Measurements from ENCODE around the gene ADRB2.

Gene ADRB2

DNA sequence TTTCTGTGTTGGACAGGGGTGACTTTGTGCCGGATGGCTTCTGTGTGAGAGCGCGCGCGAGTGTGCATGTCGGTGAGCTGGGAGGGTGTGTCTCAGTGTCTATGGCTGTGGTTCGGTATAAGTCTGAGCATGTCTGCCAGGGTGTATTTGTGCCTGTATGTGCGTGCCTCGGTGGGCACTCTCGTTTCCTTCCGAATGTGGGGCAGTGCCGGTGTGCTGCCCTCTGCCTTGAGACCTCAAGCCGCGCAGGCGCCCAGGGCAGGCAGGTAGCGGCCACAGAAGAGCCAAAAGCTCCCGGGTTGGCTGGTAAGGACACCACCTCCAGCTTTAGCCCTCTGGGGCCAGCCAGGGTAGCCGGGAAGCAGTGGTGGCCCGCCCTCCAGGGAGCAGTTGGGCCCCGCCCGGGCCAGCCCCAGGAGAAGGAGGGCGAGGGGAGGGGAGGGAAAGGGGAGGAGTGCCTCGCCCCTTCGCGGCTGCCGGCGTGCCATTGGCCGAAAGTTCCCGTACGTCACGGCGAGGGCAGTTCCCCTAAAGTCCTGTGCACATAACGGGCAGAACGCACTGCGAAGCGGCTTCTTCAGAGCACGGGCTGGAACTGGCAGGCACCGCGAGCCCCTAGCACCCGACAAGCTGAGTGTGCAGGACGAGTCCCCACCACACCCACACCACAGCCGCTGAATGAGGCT, at the start of gene ADRB2:
ADRB2 (plus strand) TSS at position 559 of the 686 bp plus-strand sequence. CDS start 221 bp downstream, outside the sequence.
- H3K4me1 ChIP-seq (ENCODE audit: control insufficient read depth in 1 of 2, insufficient read depth in 2 of 2, low read length in 2 of 2): peaks cover 0 to 5% of the 10 kb centered on the region in 2 donors

DNA sequence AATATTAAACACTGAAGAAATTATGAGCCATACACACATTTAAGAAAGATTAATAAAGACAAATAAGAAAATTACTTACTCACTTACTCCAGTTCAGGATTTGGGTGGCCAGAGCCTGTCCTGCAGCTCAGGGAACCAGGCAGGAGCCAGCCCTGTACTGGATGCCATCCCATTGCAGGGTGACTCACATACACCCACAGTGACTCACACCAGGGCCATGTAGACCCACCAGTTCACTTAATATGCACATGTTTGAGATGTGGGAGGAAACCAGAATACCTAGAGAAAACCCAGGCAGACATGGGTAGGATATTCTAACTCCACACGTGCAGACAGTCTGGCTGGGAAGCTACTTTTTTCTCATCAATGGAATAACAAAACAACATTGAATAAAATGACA, 49.6 kb upstream of the ADRB2 start:
- no peak overlapping the region for H3K27ac ChIP-seq (ENCODE audit: low read length)
- no peaks in the 10 kb centered on the region for H3K4me1 ChIP-seq (ENCODE audit: control insufficient read depth in 1 of 2, insufficient read depth in 2 of 2, low read length in 2 of 2)
- H3K27me3 ChIP-seq (ENCODE audit: low read depth, low read length): no peaks in the 10 kb centered on the region
- H3K4me3 ChIP-seq (ENCODE audit: low read depth in 1 of 2, low read length in 2 of 2): no peak overlapping the region
- no peaks in the 10 kb centered on the region for H3K36me3 ChIP-seq (ENCODE audit: control insufficient read depth in 1 of 2, insufficient read depth in 2 of 2, low read length in 2 of 2)
- H3K9me3 ChIP-seq (ENCODE audit: control insufficient read depth in 1 of 2, low read length in 2 of 2): no peaks in the 10 kb centered on the region

More for the DNA sequence above, at the start of gene ADRB2:
- Histone ChIP-seq H3K27ac (ENCODE audit: low read length) (peak within 1 kb of the TSS; percentile 90), H3K4me3 (ENCODE audit: low read depth in 1 of 2, low read length in 2 of 2) (peak within 1 kb of the TSS; percentile 82 to 84), H3K27me3 (ENCODE audit: low read depth, low read length) (no peaks in the 10 kb centered on the region), H3K36me3 (ENCODE audit: control insufficient read depth in 1 of 2, insufficient read depth in 2 of 2, low read length in 2 of 2) (no peaks in the 10 kb centered on the region), H3K9me3 (ENCODE audit: control insufficient read depth in 1 of 2, low read length in 2 of 2) (no peaks in the 10 kb centered on the region)

DNA sequence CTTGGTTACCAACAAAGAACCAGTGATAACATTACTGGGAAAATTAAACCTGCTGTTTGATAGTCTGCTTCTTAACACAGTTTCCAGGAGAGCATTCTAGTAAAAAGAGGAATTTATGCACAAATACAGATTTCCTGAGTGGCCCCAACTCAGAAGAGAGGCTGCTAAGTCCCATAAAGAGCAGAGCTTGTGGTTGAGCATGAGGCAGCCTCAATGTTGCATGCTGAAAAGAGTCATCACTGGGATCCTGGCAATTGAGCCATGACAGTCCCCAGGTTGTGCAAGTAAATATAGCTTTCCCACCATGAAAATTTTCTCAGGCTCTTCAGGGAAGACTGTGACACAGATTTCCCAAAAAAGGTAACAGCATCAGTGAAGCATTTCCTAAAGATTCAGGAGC, 47.5 kb upstream of the ADRB2 start:
- no peaks in the 10 kb centered on the region for H3K9me3 ChIP-seq (ENCODE audit: control insufficient read depth in 1 of 2, low read length in 2 of 2)
- no peaks in the 10 kb centered on the region for H3K27me3 ChIP-seq (ENCODE audit: low read depth, low read length)
- no peak overlapping the region for H3K27ac ChIP-seq (ENCODE audit: low read length)
- no peaks in the 10 kb centered on the region for H3K36me3 ChIP-seq (ENCODE audit: control insufficient read depth in 1 of 2, insufficient read depth in 2 of 2, low read length in 2 of 2)
- H3K4me1 ChIP-seq (ENCODE audit: control insufficient read depth in 1 of 2, insufficient read depth in 2 of 2, low read length in 2 of 2): no peaks in the 10 kb centered on the region
- no peak overlapping the region for H3K4me3 ChIP-seq (ENCODE audit: low read depth in 1 of 2, low read length in 2 of 2)

DNA sequence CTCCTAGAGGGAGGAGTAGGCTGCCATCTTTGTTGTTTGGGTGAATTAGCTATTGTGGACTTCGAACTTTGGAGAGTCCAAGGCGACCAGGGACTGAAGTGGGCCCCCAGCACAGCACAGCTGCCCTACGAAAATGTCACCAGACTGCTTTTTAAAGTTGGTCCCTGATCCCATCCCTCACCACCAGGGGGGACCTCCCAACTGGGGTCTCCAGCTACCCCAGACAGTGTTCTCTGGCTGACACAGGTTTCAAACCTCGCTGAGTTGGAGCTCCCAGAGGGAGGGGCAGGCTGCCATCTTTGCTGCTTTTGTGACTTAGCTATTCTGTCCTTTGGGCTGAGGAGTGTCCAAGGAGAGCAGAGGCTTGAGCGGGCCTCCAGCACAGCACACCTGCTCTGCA, 45.7 kb upstream of the ADRB2 start:
- no peaks in the 10 kb centered on the region for H3K27me3 ChIP-seq (ENCODE audit: low read depth, low read length)
- no peak overlapping the region for H3K27ac ChIP-seq (ENCODE audit: low read length)
- H3K4me3 ChIP-seq (ENCODE audit: low read depth in 1 of 2, low read length in 2 of 2): no peak overlapping the region
- H3K36me3 ChIP-seq (ENCODE audit: control insufficient read depth in 1 of 2, insufficient read depth in 2 of 2, low read length in 2 of 2): no peaks in the 10 kb centered on the region
- H3K4me1 ChIP-seq (ENCODE audit: control insufficient read depth in 1 of 2, insufficient read depth in 2 of 2, low read length in 2 of 2): no peaks in the 10 kb centered on the region
- H3K9me3 ChIP-seq (ENCODE audit: control insufficient read depth in 1 of 2, low read length in 2 of 2): no peaks in the 10 kb centered on the region

DNA sequence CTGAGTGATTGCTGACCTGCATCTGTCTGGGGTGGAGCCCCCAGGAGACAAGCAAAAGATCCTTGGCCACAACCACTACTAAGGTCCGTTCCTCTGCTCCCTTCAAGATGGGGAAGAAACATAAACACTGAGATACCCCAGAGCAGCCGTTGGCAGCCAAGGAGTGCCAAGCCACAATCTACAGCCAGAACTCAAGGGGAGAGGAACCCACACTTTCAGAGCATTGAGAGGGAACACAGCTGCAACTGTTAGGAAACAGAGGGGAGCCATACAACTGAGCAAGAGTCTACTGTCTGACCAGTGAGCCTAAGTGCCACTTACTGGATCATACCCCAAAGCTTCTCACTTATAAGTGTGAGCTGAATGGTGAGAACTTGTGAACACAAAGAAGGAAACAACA, 44.6 kb upstream of the ADRB2 start:
- H3K36me3 ChIP-seq (ENCODE audit: control insufficient read depth in 1 of 2, insufficient read depth in 2 of 2, low read length in 2 of 2): no peaks in the 10 kb centered on the region
- no peaks in the 10 kb centered on the region for H3K27me3 ChIP-seq (ENCODE audit: low read depth, low read length)
- H3K9me3 ChIP-seq (ENCODE audit: control insufficient read depth in 1 of 2, low read length in 2 of 2): no peaks in the 10 kb centered on the region
- no peak overlapping the region for H3K4me3 ChIP-seq (ENCODE audit: low read depth in 1 of 2, low read length in 2 of 2)
- no peaks in the 10 kb centered on the region for H3K4me1 ChIP-seq (ENCODE audit: control insufficient read depth in 1 of 2, insufficient read depth in 2 of 2, low read length in 2 of 2)
- no peak overlapping the region for H3K27ac ChIP-seq (ENCODE audit: low read length)

DNA sequence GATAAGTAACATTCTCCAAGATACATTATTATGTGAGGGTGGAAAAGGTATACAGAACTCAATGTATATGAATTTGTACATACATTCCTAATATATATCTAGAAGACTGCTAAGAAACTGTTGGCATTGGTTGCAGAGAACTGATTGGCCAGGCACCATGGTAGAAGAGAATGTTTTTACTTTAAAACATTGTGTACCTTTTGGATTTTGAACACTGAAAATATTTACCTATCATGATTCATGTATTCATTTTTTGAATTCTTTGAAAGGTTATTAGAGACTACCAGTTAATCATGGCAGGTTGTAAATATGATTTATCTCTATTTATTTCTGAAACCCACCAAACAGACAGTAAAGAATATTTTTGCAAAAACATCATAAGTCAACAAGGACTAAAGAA, 41.2 kb upstream of the ADRB2 start:
- Histone ChIP-seq H3K4me1 (ENCODE audit: control insufficient read depth in 1 of 2, insufficient read depth in 2 of 2, low read length in 2 of 2) (no peaks in the 10 kb centered on the region), H3K4me3 (ENCODE audit: low read depth in 1 of 2, low read length in 2 of 2) (no peak overlapping the region), H3K36me3 (ENCODE audit: control insufficient read depth in 1 of 2, insufficient read depth in 2 of 2, low read length in 2 of 2) (no peaks in the 10 kb centered on the region), H3K9me3 (ENCODE audit: control insufficient read depth in 1 of 2, low read length in 2 of 2) (no peaks in the 10 kb centered on the region), H3K27ac (ENCODE audit: low read length) (no peak overlapping the region), H3K27me3 (ENCODE audit: low read depth, low read length) (no peaks in the 10 kb centered on the region)

DNA sequence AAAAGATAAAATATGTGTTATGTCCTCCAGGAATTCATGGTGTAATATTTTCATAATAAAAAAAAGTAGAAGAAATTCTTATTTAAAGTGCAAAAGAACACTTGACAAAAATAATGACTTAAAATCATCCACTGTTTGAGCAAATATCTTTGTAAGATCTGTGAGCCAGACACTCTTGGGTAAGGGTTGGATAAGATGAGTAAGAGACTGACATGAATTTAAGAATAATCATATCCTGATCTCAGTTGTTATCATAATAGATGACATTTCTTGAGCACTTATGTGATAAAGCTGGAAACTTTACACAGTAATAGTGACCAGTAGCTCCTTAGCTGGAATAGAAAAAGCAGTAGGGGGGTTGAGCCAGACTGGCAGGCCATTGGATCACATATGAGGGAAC, 40.0 kb upstream of the ADRB2 start:
- Histone ChIP-seq H3K27me3 (ENCODE audit: low read depth, low read length) (no peaks in the 10 kb centered on the region), H3K36me3 (ENCODE audit: control insufficient read depth in 1 of 2, insufficient read depth in 2 of 2, low read length in 2 of 2) (no peaks in the 10 kb centered on the region)

DNA sequence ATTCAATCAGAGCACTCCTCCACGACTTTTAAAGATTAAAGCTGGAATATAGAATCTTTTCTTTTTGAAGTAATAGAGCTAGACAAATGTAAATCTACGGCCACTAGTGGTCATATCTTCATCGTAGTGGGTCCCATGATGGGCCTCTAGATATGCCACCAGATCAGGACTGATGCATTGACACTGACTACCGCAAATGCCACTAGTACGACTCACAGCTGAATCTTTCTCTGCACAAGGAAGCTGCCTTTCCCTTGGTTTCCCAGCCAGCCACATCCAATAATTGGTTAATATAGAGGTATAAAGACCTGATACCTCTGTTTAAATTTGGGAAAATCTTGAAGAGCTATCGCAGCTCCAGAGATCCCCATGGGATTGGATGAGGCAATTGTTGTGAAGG, 37.8 kb upstream of the ADRB2 start:
- no peak overlapping the region for H3K4me3 ChIP-seq (ENCODE audit: low read depth in 1 of 2, low read length in 2 of 2)

More for the DNA sequence above, 40.0 kb upstream of the ADRB2 start:
- H3K9me3 ChIP-seq (ENCODE audit: control insufficient read depth in 1 of 2, low read length in 2 of 2): no peaks in the 10 kb centered on the region
- H3K4me3 ChIP-seq (ENCODE audit: low read depth in 1 of 2, low read length in 2 of 2): no peak overlapping the region
- H3K4me1 ChIP-seq (ENCODE audit: control insufficient read depth in 1 of 2, insufficient read depth in 2 of 2, low read length in 2 of 2): no peaks in the 10 kb centered on the region
- H3K27ac ChIP-seq (ENCODE audit: low read length): no peak overlapping the region

DNA sequence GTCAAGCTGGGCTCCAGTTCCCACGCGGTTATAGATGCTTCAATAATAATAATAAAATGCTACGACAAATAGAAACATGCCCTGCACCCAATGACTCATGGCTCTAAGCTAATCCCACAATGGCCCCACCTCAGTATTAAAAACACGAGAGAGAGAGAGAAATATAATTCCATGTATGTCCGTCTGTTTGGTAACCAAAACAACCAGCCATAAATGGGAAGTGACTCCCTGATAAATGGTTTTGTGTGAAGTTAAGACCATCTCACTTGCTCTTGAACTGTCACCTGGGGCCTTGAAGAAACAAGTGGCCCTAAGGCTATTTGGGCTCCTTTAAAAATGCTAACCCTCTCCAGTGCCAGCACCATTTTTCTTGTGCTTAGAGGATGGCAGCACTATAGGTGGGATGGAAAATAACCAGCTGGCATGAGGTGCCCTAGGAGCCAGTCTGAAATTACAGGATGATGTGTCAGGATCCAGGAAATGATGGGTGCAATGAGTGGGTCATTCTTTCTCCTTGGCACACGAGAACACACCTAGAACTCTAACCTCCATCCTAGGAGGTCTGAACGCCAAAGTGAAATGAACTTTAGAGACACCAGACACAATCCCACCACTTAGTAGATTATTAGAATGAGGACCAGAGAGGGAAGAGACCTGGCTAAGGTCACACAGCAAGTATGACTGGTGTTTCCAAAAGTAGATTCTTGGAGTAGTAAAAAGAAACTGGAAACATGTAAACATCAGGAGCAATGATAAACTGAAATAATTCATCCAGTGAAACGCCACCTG, 35.7 kb upstream of the ADRB2 start:
- Histone ChIP-seq H3K9me3 (ENCODE audit: control insufficient read depth in 1 of 2, low read length in 2 of 2) (no peaks in the 10 kb centered on the region), H3K27ac (ENCODE audit: low read length) (no peak overlapping the region), H3K27me3 (ENCODE audit: low read depth, low read length) (no peaks in the 10 kb centered on the region), H3K4me1 (ENCODE audit: control insufficient read depth in 1 of 2, insufficient read depth in 2 of 2, low read length in 2 of 2) (no peaks in the 10 kb centered on the region), H3K4me3 (ENCODE audit: low read depth in 1 of 2, low read length in 2 of 2) (no peak overlapping the region), H3K36me3 (ENCODE audit: control insufficient read depth in 1 of 2, insufficient read depth in 2 of 2, low read length in 2 of 2) (no peaks in the 10 kb centered on the region)

More for the DNA sequence above, 37.8 kb upstream of the ADRB2 start:
- Histone ChIP-seq H3K27me3 (ENCODE audit: low read depth, low read length) (no peaks in the 10 kb centered on the region), H3K36me3 (ENCODE audit: control insufficient read depth in 1 of 2, insufficient read depth in 2 of 2, low read length in 2 of 2) (no peaks in the 10 kb centered on the region), H3K4me1 (ENCODE audit: control insufficient read depth in 1 of 2, insufficient read depth in 2 of 2, low read length in 2 of 2) (no peaks in the 10 kb centered on the region), H3K27ac (ENCODE audit: low read length) (no peak overlapping the region), H3K9me3 (ENCODE audit: control insufficient read depth in 1 of 2, low read length in 2 of 2) (no peaks in the 10 kb centered on the region)

DNA sequence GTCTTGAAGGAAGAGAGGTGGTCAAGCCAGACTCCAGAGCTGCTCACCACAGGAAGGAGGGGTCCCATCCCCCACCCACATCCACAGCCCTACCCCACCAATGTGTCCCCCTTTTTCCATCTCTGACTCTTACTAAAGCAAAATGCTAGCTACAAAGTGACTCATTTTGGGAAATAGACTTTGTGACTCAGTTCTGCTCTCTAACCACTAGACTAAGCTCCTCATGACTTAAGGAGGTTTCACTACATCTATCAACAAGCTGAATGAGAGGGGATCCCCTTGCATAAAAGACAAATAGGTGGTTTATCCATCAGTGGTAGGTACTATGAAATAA, 35.1 kb upstream of the ADRB2 start:
- H3K27ac ChIP-seq (ENCODE audit: low read length): no peak overlapping the region
- H3K27me3 ChIP-seq (ENCODE audit: low read depth, low read length): no peaks in the 10 kb centered on the region
- no peaks in the 10 kb centered on the region for H3K36me3 ChIP-seq (ENCODE audit: control insufficient read depth in 1 of 2, insufficient read depth in 2 of 2, low read length in 2 of 2)
- no peaks in the 10 kb centered on the region for H3K9me3 ChIP-seq (ENCODE audit: control insufficient read depth in 1 of 2, low read length in 2 of 2)
- no peaks in the 10 kb centered on the region for H3K4me1 ChIP-seq (ENCODE audit: control insufficient read depth in 1 of 2, insufficient read depth in 2 of 2, low read length in 2 of 2)
- H3K4me3 ChIP-seq (ENCODE audit: low read depth in 1 of 2, low read length in 2 of 2): no peak overlapping the region

DNA sequence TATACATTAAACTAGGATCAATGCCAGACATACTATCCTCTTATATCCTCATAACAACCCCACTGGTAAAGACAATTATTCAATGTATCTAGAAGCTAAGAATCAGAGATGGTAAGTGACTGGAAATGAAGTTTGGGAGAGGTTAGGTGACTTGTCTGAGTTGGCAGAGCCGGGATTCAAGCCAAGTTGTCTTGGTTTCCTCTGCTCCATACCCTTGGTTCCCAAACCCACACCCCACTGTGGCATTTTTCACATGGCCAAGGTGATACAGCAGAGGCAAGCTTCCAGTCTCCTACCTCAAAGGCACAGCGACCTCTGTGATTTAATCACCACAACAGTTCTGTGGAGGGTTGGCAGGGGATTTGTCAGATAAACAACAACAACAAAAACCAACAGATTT, 34.7 kb upstream of the ADRB2 start:
- Histone ChIP-seq H3K36me3 (ENCODE audit: control insufficient read depth in 1 of 2, insufficient read depth in 2 of 2, low read length in 2 of 2) (no peaks in the 10 kb centered on the region), H3K27me3 (ENCODE audit: low read depth, low read length) (no peaks in the 10 kb centered on the region), H3K27ac (ENCODE audit: low read length) (no peak overlapping the region), H3K4me3 (ENCODE audit: low read depth in 1 of 2, low read length in 2 of 2) (no peak overlapping the region), H3K9me3 (ENCODE audit: control insufficient read depth in 1 of 2, low read length in 2 of 2) (no peaks in the 10 kb centered on the region), H3K4me1 (ENCODE audit: control insufficient read depth in 1 of 2, insufficient read depth in 2 of 2, low read length in 2 of 2) (no peaks in the 10 kb centered on the region)
